ENCODE measurements around the gene SORCS2.

GRCh38 chr4:7326693-7327340 is 134.5 kb downstream of the SORCS2 start:
- TF ChIP-seq CTCF (conservative IDR thresholded peaks at IDR 0.05; ENCODE audit: low read depth, low read length) (no peak), EZH2 (IDR thresholded peaks at IDR 0.05; ENCODE audit: borderline replicate concordance, low read depth, low read length, poor library complexity, severe bottlenecking) (no peak)

Measured in A673 (cell line).